Liver (tissue), 9 donors: Measurements from ENCODE around the gene ACYP2. TPM values are rescaled to one million over a fixed set of nuclear protein-coding genes. Genes with fewer than 3 reads are reported as not detected.

Source experiments
- DNase-seq: peaks from one replicate; pipeline ENCODE4 v3.0.0-alpha.2; 2017; ENCODE audit warnings: low spot score
- H3K27ac ChIP-seq, 2 donors: one replicate each; pipeline ENCODE4 v1.7.0; 2013; ENCODE audit warnings: inconsistent platforms in 2 of 2, low read length in 2 of 2, control low read depth in 1 of 2, low read depth in 1 of 2, mild to moderate bottlenecking in 1 of 2
- H3K27me3 ChIP-seq, 4 donors: one replicate each; pipeline versions ENCODE4 v1.6.1 to v1.7.0; 2013; ENCODE audit warnings: low read length in 3 of 4, inconsistent platforms in 1 of 4, mild to moderate bottlenecking in 1 of 4, moderate library complexity in 1 of 4; ENCODE audit not compliant: control insufficient read depth in 4 of 4, insufficient read depth in 4 of 4
- H3K36me3 ChIP-seq, 4 donors: one replicate each; pipeline versions ENCODE4 v1.6.1 to v1.7.0; 2013; ENCODE audit warnings: low read length in 3 of 4, mild to moderate bottlenecking in 3 of 4, low read depth in 1 of 4, moderate library complexity in 1 of 4; ENCODE audit not compliant: control insufficient read depth in 4 of 4, insufficient read depth in 3 of 4
- H3K4me1 ChIP-seq, 4 donors: one replicate each; pipeline versions ENCODE4 v1.6.1 to v1.7.0; 2013; ENCODE audit warnings: low read length in 3 of 4, mild to moderate bottlenecking in 3 of 4, moderate library complexity in 1 of 4; ENCODE audit not compliant: control insufficient read depth in 4 of 4, insufficient read depth in 4 of 4
- H3K4me3 ChIP-seq, 3 donors: one replicate each; pipeline versions ENCODE4 v1.6.1 to v1.7.0; 2013; ENCODE audit warnings: low read length in 3 of 3, control low read depth in 1 of 3, low read depth in 1 of 3, mild to moderate bottlenecking in 1 of 3
- H3K9ac ChIP-seq, 2 donors: one replicate each; pipeline ENCODE4 v1.7.0; 2013; ENCODE audit warnings: low read length in 2 of 2, mild to moderate bottlenecking in 2 of 2, moderate library complexity in 2 of 2, control low read depth in 1 of 2, low read depth in 1 of 2
- H3K9me3 ChIP-seq, 4 donors: one replicate each; pipeline versions ENCODE4 v1.6.1 to v1.7.0; 2013; ENCODE audit warnings: low read length in 3 of 4; ENCODE audit not compliant: control insufficient read depth in 4 of 4
- EGR1 ChIP-seq, 2 donors: IDR thresholded peaks; 2 replicates each; pipeline ENCODE4 v1.6.1; 2016 to 2018; ENCODE audit warnings: antibody characterized with exemption in 2 of 2, low read depth in 2 of 2
- FOXA1 ChIP-seq: IDR thresholded peaks from 2 replicates; pipeline ENCODE4 v1.6.1; 2016; ENCODE audit warnings: antibody characterized with exemption
- FOXA2 ChIP-seq: IDR thresholded peaks from 2 replicates; pipeline ENCODE4 v1.6.1; 2016; ENCODE audit warnings: antibody characterized with exemption
- GABPA ChIP-seq, 2 donors: IDR thresholded peaks in 1 of 2; conservative IDR thresholded peaks in 1 of 2; 2 replicates each; pipeline ENCODE4 v1.6.1; 2016; ENCODE audit warnings: antibody characterized with exemption in 2 of 2, mild to moderate bottlenecking in 1 of 2, moderate library complexity in 1 of 2
- HNF4A ChIP-seq, 2 donors: conservative IDR thresholded peaks; 2 replicates each; pipeline ENCODE4 v1.6.1; 2016; ENCODE audit warnings: antibody characterized with exemption in 2 of 2, mild to moderate bottlenecking in 2 of 2
- HNF4G ChIP-seq: IDR thresholded peaks from 2 replicates; pipeline ENCODE4 v1.6.1; 2016; ENCODE audit warnings: antibody characterized with exemption
- JUND ChIP-seq, 2 donors: IDR thresholded peaks; 2 replicates each; pipeline ENCODE4 v1.6.1; 2016; ENCODE audit warnings: antibody characterized with exemption in 2 of 2
- NR2F2 ChIP-seq: IDR thresholded peaks from 2 replicates; pipeline ENCODE4 v1.6.1; 2016; ENCODE audit warnings: antibody characterized with exemption
- RAD21 ChIP-seq, 2 donors: IDR thresholded peaks; 2 replicates each; pipeline ENCODE4 v1.6.1; 2016; ENCODE audit warnings: antibody characterized with exemption in 2 of 2, mild to moderate bottlenecking in 2 of 2
- RXRA ChIP-seq, 2 donors: IDR thresholded peaks; 2 replicates each; pipeline ENCODE4 v1.6.1; 2017 to 2018; ENCODE audit warnings: antibody characterized with exemption in 2 of 2, mild to moderate bottlenecking in 1 of 2
- SP1 ChIP-seq: IDR thresholded peaks from 2 replicates; pipeline ENCODE4 v1.6.1; 2018; ENCODE audit warnings: antibody characterized with exemption, mild to moderate bottlenecking
- TAF1 ChIP-seq: conservative IDR thresholded peaks from 2 replicates; pipeline ENCODE4 v1.6.1; 2016; ENCODE audit warnings: antibody characterized with exemption, mild to moderate bottlenecking
- WGBS: extraction: QIAGEN DNeasy Blood & Tissue Kit; methylation state at CpG from one replicate; pipeline ENCODE4 v1.1.7; 2013; 5-methylcytosine and 5-hydroxymethylcytosine counted together
- polyA plus RNA-seq, 2 donors: library from polyadenylated mRNA; stranded (reverse) in 1 of 2; unstranded in 1 of 2; fragments of 200-250 nt in 1 of 2; fragments of >200 nt in 1 of 2; fragmentation: Nextera tagmentation in 1 of 2; extraction: Ambion mirVana in 1 of 2; gene quantifications; one replicate each; pipeline versions ENCODE4 v1.2.1 to v1.2.3, GENCODE V29; 2013 to 2015
- total RNA-seq, 2 donors: library from RNA; depleted of rRNA; stranded (reverse); fragments of >200 nt; gene quantifications; one replicate each; pipeline ENCODE4 v1.2.3, GENCODE V29; 2014
- TF ChIP-seq, protein P1 (sequence below): IDR thresholded peaks from 2 replicates; pipeline ENCODE4 v1.6.1; 2016; ENCODE audit warnings: antibody characterized with exemption
- TF ChIP-seq, protein P2 (sequence below): IDR thresholded peaks from 2 replicates; pipeline ENCODE4 v1.6.1; 2016; ENCODE audit warnings: antibody characterized with exemption, mild to moderate bottlenecking
- TF ChIP-seq, protein P3 (sequence below): IDR thresholded peaks from 2 replicates; pipeline ENCODE4 v1.6.1; 2016; ENCODE audit warnings: antibody characterized with exemption
- TF ChIP-seq, protein P4 (sequence below): fragments of 150-350 bp; IDR thresholded peaks from 2 replicates; pipeline ENCODE4 v1.5.1; 2017; ENCODE audit warnings: improper control_type of control experiment, low read depth, low read length; ENCODE audit not compliant: missing input control
- TF ChIP-seq, protein P5 (sequence below): IDR thresholded peaks from 2 replicates; pipeline ENCODE4 v1.6.1; 2016; ENCODE audit warnings: antibody characterized with exemption
- donor health status: healthy.
- donor health status: healthy.
- donor health status: healthy.
- donor health status: healthy.
- donor health status: healthy.

The ACYP2 gene
- total and polyA plus RNA-seq, 4 donors = 13.1 to 44.3 (median 15.4) TPM

DNA sequence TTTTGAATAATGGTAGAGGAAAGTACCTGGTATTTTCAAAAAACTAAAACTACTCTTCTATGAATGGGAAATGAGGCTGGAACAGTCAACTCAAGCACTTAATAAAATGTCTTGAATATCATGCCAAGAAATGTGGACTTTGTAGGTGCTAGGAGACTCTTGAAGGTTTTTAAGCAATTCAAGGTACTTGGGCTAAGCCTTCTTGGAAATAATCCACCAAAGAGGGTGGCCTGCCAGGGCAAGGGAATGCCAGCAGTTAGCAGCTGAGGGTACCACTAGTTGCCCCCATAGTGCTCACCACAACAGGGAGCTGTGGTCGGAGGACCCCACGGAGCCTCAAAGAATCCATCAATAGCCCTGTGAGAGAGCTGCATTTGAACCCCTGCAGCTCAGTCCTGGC is 14.6 kb upstream of the ACYP2 start:
- no peaks in the 10 kb centered on the region for H3K9me3 ChIP-seq
- H3K9ac ChIP-seq = no peak overlapping the region
- WGBS = 95% methylated on average over 2 of the region's 2 CpGs
- TF ChIP-seq, protein P1, sequence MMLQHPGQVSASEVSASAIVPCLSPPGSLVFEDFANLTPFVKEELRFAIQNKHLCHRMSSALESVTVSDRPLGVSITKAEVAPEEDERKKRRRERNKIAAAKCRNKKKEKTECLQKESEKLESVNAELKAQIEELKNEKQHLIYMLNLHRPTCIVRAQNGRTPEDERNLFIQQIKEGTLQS = no peak
- TF ChIP-seq GABPA (IDR thresholded peaks at IDR 0.05 in 1 of 2, conservative IDR thresholded peaks at IDR 0.05 in 1 of 2) = no peak
- TF ChIP-seq FOXA2 = no peak
- TF ChIP-seq HNF4G = no peak
- no peak for TF ChIP-seq RXRA (IDR thresholded peaks at IDR 0.05)
- TF ChIP-seq TAF1 = no peak
- no peak for TF ChIP-seq FOXA1
- TF ChIP-seq, protein P2, sequence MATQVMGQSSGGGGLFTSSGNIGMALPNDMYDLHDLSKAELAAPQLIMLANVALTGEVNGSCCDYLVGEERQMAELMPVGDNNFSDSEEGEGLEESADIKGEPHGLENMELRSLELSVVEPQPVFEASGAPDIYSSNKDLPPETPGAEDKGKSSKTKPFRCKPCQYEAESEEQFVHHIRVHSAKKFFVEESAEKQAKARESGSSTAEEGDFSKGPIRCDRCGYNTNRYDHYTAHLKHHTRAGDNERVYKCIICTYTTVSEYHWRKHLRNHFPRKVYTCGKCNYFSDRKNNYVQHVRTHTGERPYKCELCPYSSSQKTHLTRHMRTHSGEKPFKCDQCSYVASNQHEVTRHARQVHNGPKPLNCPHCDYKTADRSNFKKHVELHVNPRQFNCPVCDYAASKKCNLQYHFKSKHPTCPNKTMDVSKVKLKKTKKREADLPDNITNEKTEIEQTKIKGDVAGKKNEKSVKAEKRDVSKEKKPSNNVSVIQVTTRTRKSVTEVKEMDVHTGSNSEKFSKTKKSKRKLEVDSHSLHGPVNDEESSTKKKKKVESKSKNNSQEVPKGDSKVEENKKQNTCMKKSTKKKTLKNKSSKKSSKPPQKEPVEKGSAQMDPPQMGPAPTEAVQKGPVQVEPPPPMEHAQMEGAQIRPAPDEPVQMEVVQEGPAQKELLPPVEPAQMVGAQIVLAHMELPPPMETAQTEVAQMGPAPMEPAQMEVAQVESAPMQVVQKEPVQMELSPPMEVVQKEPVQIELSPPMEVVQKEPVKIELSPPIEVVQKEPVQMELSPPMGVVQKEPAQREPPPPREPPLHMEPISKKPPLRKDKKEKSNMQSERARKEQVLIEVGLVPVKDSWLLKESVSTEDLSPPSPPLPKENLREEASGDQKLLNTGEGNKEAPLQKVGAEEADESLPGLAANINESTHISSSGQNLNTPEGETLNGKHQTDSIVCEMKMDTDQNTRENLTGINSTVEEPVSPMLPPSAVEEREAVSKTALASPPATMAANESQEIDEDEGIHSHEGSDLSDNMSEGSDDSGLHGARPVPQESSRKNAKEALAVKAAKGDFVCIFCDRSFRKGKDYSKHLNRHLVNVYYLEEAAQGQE = no peak
- TF ChIP-seq, protein P3, sequence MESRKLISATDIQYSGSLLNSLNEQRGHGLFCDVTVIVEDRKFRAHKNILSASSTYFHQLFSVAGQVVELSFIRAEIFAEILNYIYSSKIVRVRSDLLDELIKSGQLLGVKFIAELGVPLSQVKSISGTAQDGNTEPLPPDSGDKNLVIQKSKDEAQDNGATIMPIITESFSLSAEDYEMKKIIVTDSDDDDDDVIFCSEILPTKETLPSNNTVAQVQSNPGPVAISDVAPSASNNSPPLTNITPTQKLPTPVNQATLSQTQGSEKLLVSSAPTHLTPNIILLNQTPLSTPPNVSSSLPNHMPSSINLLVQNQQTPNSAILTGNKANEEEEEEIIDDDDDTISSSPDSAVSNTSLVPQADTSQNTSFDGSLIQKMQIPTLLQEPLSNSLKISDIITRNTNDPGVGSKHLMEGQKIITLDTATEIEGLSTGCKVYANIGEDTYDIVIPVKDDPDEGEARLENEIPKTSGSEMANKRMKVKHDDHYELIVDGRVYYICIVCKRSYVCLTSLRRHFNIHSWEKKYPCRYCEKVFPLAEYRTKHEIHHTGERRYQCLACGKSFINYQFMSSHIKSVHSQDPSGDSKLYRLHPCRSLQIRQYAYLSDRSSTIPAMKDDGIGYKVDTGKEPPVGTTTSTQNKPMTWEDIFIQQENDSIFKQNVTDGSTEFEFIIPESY = no peak
- TF ChIP-seq, protein P4, sequence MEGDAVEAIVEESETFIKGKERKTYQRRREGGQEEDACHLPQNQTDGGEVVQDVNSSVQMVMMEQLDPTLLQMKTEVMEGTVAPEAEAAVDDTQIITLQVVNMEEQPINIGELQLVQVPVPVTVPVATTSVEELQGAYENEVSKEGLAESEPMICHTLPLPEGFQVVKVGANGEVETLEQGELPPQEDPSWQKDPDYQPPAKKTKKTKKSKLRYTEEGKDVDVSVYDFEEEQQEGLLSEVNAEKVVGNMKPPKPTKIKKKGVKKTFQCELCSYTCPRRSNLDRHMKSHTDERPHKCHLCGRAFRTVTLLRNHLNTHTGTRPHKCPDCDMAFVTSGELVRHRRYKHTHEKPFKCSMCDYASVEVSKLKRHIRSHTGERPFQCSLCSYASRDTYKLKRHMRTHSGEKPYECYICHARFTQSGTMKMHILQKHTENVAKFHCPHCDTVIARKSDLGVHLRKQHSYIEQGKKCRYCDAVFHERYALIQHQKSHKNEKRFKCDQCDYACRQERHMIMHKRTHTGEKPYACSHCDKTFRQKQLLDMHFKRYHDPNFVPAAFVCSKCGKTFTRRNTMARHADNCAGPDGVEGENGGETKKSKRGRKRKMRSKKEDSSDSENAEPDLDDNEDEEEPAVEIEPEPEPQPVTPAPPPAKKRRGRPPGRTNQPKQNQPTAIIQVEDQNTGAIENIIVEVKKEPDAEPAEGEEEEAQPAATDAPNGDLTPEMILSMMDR = no peak
- TF ChIP-seq SP1 = no peak
- TF ChIP-seq RAD21 (IDR thresholded peaks at IDR 0.05) = no peak
- TF ChIP-seq, protein P5, sequence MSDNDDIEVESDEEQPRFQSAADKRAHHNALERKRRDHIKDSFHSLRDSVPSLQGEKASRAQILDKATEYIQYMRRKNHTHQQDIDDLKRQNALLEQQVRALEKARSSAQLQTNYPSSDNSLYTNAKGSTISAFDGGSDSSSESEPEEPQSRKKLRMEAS = no peak
- no peak for TF ChIP-seq JUND (IDR thresholded peaks at IDR 0.05)
- no peak for TF ChIP-seq NR2F2
- no peak for TF ChIP-seq HNF4A (conservative IDR thresholded peaks at IDR 0.05)
- no peak for TF ChIP-seq EGR1 (IDR thresholded peaks at IDR 0.05; ENCODE audit: low read depth in 2 of 2)
- H3K36me3 ChIP-seq = no peaks in the 10 kb centered on the region
- no peaks in the 10 kb centered on the region for H3K27me3 ChIP-seq
- no peak overlapping the region for H3K4me3 ChIP-seq
- no peak overlapping the region for H3K27ac ChIP-seq
- DNase-seq = no peak
- H3K4me1 ChIP-seq = peaks cover 2 to 9% (median 5%) of the 10 kb centered on the region in 4 donors
